HEK293T (cell line): ENCODE data around the gene EID2B.

Experiments used
- CTBP1 ChIP-seq: fragments of 450-650 bp; IDR thresholded peaks from 2 replicates; pipeline ENCODE4 v1.6.1; 2016; ENCODE audit warnings: borderline replicate concordance
- SUZ12 ChIP-seq: fragments of 450-650 bp; IDR thresholded peaks from 2 replicates; pipeline ENCODE4 v1.6.1; 2016; ENCODE audit warnings: mild to moderate bottlenecking

DNA sequence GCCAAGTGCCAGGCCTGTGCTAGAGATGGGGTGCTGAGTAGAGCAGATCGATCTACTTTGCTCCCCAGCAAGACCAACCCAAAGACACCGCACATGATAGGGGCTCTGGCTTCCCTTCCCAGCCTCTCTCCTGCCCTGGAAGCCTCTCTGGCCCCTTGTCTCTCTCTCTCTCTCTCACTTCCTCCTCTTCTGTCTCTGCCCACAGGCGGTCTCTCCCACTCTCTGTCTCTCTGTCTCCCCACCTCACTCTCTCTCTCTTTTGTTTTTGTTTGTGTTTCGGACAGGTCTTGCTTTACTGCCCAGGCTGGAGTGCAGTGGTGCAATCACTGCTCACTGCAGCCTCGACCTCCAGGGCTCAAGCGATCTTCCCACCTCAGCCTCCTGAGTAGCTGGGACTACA, 16.4 kb downstream of the EID2B start:
- TF ChIP-seq CTBP1, result no peak
- TF ChIP-seq SUZ12, result no peak
